Uterus (tissue), 4 donors: ENCODE results near the gene TKTL2. TPM values are rescaled to one million over a fixed set of nuclear protein-coding genes. Genes with fewer than 3 reads are reported as not detected.

Experiments used
- DNase-seq, 2 donors: peaks; one replicate each; pipeline ENCODE4 v3.0.0-alpha.2; 2019 to 2020
- H3K27ac ChIP-seq, 2 donors: fragments of 200-600 bp; sonication (generic); 1 replicate in 1 of 2; 2 replicates in 1 of 2; pipeline ENCODE4 v1.5.1; 2016 to 2018
- H3K27me3 ChIP-seq, 2 donors: fragments of 200-600 bp; sonication (generic); one replicate each; pipeline ENCODE4 v1.5.1; 2018 to 2019; ENCODE audit warnings: control low read depth in 1 of 2
- H3K36me3 ChIP-seq, 2 donors: fragments of 200-600 bp; sonication (generic); one replicate each; pipeline ENCODE4 v1.5.1; 2019; ENCODE audit warnings: control low read depth in 1 of 2
- H3K4me1 ChIP-seq, 2 donors: fragments of 200-600 bp; sonication (generic); one replicate each; pipeline ENCODE4 v1.5.1; 2018 to 2019; ENCODE audit warnings: control low read depth in 1 of 2
- H3K4me3 ChIP-seq, 2 donors: fragments of 200-600 bp; sonication (generic); 1 replicate in 1 of 2; 2 replicates in 1 of 2; pipeline ENCODE4 v1.5.1; 2018 to 2019; ENCODE audit warnings: mild to moderate bottlenecking in 1 of 2
- H3K9me3 ChIP-seq, 2 donors: fragments of 200-600 bp; sonication (generic); one replicate each; pipeline ENCODE4 v1.5.1; 2019; ENCODE audit warnings: control low read depth in 1 of 2
- POLR2A ChIP-seq, 2 donors: fragments of 450-650 bp; IDR thresholded peaks; one replicate each; pipeline ENCODE4 v1.6.1; 2016; ENCODE audit warnings: antibody characterized with exemption in 2 of 2, mild to moderate bottlenecking in 1 of 2, moderate library complexity in 1 of 2
- intact Hi-C: fragments of 100-400 bp; cut with DNase I; formaldehyde crosslinking; loops from one replicate; pipeline ENCODE4 v1.15.1; 2023; ENCODE audit warnings: low total_unique reads
- total RNA-seq, 4 donors: library from RNA; depleted of rRNA in 3 of 4; stranded (reverse); fragments of >200 nt in 3 of 4; gene quantifications; one replicate each; pipeline versions ENCODE4 v1.1.0 to v1.2.4, GENCODE V29; 2014 to 2023
- TF ChIP-seq, protein P1 (sequence below), 4 experiments: fragments of 200-600 bp in 2 of 4; fragments of 450-650 bp in 2 of 4; sonication (generic) in 2 of 4; IDR thresholded peaks; one replicate each; pipeline ENCODE4 v1.5.1; 2016 to 2019; ENCODE audit warnings: antibody characterized with exemption in 4 of 4, mild to moderate bottlenecking in 2 of 4, moderate library complexity in 1 of 4
- donor health status: DM: yes; HTN: yes; CAD: no.

Gene TKTL2
- total RNA-seq, 4 donors from 2014 or later: 0.07 TPM; not detected in 3

DNA sequence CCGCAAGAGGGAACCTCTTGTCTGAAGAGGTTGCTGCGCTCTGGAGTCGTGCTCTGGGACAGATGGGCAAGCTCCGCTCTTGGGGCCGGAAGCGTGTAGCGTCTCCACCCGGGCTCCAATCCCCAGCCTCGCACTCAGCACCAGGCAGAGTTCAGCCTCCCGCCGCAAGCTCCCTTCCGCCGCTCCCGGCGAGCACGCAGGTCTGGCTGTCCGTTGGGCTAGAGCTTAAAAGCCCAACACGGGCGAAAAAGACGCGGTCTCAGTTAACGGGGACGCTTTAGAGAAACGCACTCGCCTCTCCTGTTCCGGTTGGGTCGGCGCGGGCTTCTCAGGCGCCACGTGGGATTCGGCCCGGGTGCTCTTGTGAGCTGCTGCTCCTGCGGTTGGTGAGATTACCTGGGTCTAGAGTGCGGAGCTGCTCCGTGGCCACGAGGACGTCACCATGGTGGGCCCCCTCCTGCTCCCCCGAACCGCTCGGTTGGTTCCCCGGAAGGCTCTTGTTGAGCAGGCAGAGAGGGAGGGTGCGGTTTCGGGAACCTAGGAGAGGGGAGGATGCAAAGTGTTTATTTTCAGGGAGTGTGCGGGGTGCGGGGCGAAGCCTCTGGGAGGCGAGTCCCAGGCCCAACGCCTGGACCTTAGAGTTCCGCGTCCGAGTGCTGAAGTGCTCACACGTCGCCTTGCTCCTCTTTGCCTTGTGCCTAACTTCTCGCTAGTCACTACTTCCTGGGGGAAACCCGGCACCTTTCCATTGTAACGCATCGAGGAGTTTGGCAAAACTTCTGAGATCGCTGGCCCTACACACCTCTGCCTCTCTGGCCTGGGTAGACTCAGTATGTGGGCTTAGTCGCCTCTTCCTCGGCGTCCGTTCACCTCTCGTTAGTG, 21.0 kb upstream of the TKTL2 start, which contains the start of gene TMA16:
Gene TMA16, plus strand, starts transcription at position 331 of the 882 bp plus-strand sequence. Its CDS starts 112 bp downstream, at position 443.
- peak; percentile 81 to 86 for DNase-seq
- Histone ChIP-seq H3K27ac (peak within 1 kb of the TSS; percentile 84 to 89), H3K36me3 (no peaks in the 10 kb centered on the region), H3K9me3 (no peaks in the 10 kb centered on the region), H3K4me3 (peak within 1 kb of the TSS; percentile 69 to 84), H3K4me1 (no peaks in the 10 kb centered on the region), H3K27me3 (no peaks in the 10 kb centered on the region)
- TF ChIP-seq, protein P1, sequence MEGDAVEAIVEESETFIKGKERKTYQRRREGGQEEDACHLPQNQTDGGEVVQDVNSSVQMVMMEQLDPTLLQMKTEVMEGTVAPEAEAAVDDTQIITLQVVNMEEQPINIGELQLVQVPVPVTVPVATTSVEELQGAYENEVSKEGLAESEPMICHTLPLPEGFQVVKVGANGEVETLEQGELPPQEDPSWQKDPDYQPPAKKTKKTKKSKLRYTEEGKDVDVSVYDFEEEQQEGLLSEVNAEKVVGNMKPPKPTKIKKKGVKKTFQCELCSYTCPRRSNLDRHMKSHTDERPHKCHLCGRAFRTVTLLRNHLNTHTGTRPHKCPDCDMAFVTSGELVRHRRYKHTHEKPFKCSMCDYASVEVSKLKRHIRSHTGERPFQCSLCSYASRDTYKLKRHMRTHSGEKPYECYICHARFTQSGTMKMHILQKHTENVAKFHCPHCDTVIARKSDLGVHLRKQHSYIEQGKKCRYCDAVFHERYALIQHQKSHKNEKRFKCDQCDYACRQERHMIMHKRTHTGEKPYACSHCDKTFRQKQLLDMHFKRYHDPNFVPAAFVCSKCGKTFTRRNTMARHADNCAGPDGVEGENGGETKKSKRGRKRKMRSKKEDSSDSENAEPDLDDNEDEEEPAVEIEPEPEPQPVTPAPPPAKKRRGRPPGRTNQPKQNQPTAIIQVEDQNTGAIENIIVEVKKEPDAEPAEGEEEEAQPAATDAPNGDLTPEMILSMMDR (IDR thresholded peaks at IDR 0.05): no peak
- TF ChIP-seq POLR2A (IDR thresholded peaks at IDR 0.05): peak in 1 of 2 donors; percentile 38
- intact Hi-C loops: no loop called here

DNA sequence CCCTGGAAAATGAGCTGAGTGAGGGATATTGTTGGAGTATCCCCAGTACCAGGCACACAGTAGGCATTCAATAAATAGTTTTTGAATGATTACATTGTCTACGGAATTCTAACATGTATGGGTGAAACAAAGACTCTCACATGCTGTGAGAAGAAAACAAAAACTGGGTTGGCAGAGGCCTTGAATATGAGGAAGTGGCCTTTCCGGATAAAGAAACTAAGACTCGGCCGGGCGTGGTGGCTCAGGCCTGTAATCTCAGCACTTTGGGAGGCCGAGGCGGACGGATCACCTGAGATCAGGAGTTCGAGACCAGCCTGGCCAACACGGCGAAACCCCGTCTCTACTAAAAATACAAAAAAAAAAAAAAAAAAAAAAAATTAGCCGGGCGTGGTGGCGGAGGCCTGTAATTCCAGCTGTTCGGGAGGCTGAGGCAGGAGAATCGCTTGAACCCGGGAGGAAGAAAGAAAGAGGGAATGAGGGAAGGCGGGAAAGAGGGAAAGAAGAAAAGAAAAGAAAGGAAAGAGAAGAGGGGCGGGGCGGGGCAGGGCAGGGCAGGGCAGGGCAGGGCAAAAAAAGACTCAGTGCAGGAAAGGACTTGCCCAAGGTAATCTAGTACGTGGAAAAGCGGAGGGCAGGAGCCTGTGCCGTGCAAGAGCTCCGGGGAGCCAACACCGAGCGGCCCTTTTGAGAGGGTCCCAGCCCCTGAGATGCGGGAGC, 20.2 kb upstream of the TKTL2 start:
- H3K27me3 ChIP-seq: no peaks in the 10 kb centered on the region
- intact Hi-C loops: no loop called here
- peak overlapping the region; percentile 84 to 89 for H3K27ac ChIP-seq
- peak overlapping the region; percentile 69 to 84 for H3K4me3 ChIP-seq
- H3K9me3 ChIP-seq: no peaks in the 10 kb centered on the region
- H3K4me1 ChIP-seq: no peaks in the 10 kb centered on the region
- no peak for DNase-seq
- no peaks in the 10 kb centered on the region for H3K36me3 ChIP-seq
- TF ChIP-seq POLR2A (IDR thresholded peaks at IDR 0.05): no peak
- TF ChIP-seq, protein P1 (IDR thresholded peaks at IDR 0.05): no peak

DNA sequence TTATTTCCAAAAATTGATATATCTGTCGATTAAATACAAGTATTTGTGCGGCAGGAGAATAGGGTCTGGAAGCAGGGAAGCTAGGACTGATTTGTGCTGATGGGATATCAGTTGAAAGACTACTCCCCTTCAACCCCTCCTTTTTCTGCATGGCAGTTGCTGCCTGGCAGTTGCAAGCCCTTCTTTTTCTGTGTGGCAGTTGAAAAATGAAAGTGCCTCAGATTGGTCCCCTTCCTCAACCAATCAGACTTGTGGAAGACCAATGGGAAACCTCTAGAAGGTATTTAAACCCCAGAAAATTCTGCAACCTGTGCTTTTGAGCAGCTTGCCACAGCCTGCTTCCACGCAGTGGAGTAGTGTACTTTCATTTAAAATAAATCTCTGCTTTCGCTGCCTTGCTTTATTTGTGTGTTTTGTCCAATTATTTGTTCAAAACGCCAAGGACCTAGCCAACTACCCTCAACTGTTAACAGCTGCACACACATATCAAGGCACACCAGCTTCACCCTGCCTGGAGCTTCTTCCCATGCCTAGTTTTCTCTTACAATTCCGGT, 19.5 kb upstream of the TKTL2 start:
- intact Hi-C loops: no loop called here
- Histone ChIP-seq H3K9me3 (no peaks in the 10 kb centered on the region), H3K27me3 (no peaks in the 10 kb centered on the region), H3K36me3 (no peaks in the 10 kb centered on the region), H3K4me1 (no peaks in the 10 kb centered on the region), H3K27ac (no peak overlapping the region), H3K4me3 (no peak overlapping the region)
- TF ChIP-seq, protein P1 (IDR thresholded peaks at IDR 0.05): no peak
- no peak for TF ChIP-seq POLR2A (IDR thresholded peaks at IDR 0.05)
- DNase-seq: no peak

DNA sequence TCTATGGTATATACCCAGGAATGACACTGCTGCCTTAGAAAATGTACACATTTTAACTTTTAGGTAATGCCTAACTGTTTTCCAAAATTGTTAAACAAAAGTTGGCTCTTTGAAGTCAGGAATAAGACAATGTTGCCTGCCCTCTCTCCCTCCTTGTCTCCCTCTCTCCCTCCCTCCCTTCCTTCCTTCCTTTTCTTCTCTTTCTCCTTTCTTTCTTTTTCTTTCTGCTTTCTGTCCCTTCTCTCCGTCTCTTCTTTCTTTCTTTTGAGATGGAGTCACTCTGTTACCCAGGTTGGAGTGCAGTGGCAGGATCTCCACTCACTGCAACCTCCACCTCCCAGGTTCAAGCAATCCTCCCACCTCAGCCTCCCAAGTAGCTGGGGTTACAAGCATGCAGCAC, 16.4 kb upstream of the TKTL2 start:
- intact Hi-C loops: no loop called here
- TF ChIP-seq POLR2A (IDR thresholded peaks at IDR 0.05): no peak
- TF ChIP-seq, protein P1 (IDR thresholded peaks at IDR 0.05): no peak
- no peak for DNase-seq
- Histone ChIP-seq H3K4me3 (no peak overlapping the region), H3K36me3 (no peaks in the 10 kb centered on the region), H3K27ac (no peak overlapping the region), H3K4me1 (no peaks in the 10 kb centered on the region), H3K9me3 (no peaks in the 10 kb centered on the region), H3K27me3 (no peaks in the 10 kb centered on the region)
